Stimulated activated CD4-positive, alpha-beta T cell treated with anti-CD3 and anti-CD28 coated beads, Interleukin-1b, Interleukin-23, amount 100 ng/mL, for 1 hour (primary cell): ENCODE results near the gene CDC42.

ENCODE experiments used
- DNase-seq, 2 donors: peaks; one replicate each; pipeline ENCODE4 v3.0.0-alpha.2; 2020; ENCODE audit warnings: low read depth in 2 of 2

Gene CDC42

DNA sequence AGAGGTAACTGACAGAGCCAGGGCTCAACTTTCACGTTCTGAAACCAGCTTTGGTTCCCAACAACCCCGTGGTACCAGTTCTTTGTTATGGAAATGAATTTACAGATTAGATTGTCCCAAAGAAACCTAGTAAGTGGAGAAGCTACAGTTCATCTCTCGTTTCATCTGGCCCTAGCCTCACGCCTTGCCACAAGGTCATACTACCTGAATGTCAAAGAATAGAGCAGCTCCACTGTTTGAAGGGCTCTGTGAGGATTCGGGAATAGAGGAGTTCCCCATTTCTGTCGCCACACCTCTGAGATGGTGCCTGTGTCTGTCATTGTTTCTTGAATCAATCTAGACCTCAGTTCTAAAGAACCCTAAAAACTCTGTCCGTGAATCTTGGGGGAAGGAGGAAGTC is 15.0 kb upstream of the CDC42 start:
- DNase-seq, result no peak

- DNase-seq, result no peak
Observed at GRCh38 chr1:22038036-22038435, 14.5 kb upstream of the CDC42 start.

DNA sequence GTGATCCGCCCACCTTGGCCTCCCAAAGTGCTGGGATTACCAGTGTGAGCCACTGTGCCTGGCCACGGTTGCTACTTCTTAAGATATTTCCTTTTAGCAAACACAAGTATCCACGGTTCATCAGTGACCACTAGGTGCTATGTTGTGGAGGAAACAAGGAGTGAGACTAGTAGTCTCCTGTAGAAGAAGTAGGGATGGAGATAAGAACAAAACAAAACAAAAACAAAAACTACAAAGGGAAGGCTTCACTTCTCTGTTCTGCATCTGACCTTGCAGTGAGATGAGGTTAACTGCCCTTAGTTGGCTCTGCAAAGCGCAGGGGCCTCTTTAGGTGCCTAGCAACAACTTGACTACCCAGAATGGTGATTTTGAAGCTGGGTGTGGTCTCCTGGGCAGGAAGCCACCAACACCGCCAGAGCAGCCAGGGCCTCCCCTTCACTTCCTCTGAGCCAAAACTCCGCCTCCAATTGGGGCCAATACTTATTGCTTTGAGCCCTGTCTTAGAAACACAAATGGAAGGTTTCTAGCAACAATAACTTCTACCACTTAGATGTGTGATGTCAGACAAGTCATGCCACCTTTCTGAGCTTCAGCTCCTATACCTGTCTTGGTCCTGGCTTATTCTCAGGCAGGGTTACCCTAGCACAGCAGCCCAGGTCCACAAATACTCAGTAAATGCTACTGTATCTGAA is 12.8 kb upstream of the CDC42 start:
- DNase-seq, result peak; percentile 54 to 77

DNA sequence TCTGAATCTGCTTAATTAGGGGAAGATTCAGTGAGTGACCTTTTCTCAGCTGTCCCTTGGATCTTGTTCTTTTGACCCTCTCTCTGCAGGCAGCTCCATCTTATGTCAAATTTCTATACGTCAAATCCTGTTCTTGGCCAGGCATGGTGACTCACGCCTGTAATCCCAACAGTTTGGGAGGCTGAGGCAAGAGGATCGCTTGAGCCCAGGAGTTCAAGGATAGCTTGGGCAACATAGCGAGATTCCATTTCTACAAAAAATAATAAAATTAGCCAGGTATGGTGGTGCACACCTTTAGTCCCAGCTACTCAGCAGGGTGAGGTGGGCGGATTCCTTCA is 12.3 kb upstream of the CDC42 start:
- no peak for DNase-seq

- DNase-seq, result no peak
Observed at GRCh38 chr1:22041505-22041904, 11.0 kb upstream of the CDC42 start.

- no peak for DNase-seq
Observed at GRCh38 chr1:22043198-22043769, 9.2 kb upstream of the CDC42 start.

GRCh38 chr1:22044690-22045420 is 7.7 kb upstream of the CDC42 start:
- no peak for DNase-seq

DNA sequence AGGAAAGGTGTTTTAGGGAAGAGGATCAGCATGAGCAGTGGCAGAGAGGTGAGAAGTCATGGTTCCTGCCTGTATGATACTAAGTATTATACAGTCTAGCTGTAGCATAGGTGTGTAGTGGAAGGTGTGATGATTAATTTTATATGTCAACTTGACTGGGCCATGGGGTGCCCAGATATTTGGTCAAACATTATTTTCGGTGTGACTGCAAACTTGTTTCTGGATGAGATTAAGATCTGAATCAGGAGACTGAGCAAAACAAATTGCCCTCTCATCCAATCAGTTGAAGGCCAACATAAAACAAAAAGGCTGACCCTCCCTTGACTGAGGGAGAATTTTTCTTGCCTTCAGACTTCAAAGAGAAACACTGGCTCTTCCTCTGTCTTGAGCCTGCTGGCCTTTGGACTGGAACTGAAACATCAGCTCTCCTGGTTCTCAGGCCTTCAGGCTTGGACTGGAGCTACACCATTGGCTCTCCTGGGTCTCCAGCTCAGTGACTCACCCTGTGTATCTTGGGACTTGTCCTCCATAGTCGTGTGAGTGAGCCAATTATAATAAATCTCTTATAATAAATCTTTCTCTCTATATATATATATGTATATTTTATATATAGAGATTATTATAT is 6.8 kb upstream of the CDC42 start:
- no peak for DNase-seq

DNA sequence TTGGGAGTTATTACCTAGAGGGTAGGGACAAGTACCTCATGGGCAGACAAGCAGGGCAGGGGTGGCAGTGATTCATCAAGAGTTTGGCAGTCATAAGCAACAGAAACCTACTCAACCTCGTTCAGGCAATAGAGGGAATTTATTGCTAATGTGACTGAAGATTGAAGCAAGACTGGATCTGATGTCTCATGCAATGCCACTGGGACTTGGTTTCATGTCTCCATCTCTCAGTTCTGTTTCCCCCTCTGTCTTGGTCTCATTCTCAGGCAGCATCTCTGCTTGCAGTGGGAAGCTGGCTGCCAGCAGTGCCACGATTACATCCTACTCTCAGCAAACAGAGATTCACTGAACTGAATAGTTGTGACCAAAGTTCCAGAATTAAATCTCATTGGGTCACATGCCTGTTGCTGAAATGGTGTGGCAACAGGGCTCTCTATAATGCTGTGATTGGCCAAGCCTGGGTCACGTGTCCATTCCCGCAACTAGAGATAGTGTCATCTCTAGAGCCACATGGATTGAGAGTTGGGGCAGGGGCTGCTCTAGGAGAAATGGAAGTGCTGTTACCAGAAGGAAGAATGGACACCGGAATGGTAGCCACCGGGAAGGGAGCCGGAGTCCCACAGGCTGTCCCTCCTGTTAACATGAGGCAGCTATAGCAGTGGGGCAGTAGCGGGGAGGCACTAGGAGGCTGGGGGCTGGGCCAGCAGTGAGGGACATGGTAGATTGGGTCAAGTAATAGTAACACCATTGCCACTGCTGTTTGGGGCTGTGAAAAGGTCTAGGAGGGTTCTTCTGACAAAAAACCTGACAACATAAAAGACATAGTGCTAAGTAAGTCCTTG is 3.9 kb upstream of the CDC42 start:
- DNase-seq, result no peak

GRCh38 chr1:22050330-22050729 is 2.2 kb upstream of the CDC42 start:
- no peak for DNase-seq

- DNase-seq, result no peak
Observed at GRCh38 chr1:22051607-22052114, 848 bp upstream of the CDC42 start.

- DNase-seq, result peak in 1 of 2 donors; percentile 6
Observed at GRCh38 chr1:22053017-22053860, 730 bp downstream of the CDC42 start.

DNA sequence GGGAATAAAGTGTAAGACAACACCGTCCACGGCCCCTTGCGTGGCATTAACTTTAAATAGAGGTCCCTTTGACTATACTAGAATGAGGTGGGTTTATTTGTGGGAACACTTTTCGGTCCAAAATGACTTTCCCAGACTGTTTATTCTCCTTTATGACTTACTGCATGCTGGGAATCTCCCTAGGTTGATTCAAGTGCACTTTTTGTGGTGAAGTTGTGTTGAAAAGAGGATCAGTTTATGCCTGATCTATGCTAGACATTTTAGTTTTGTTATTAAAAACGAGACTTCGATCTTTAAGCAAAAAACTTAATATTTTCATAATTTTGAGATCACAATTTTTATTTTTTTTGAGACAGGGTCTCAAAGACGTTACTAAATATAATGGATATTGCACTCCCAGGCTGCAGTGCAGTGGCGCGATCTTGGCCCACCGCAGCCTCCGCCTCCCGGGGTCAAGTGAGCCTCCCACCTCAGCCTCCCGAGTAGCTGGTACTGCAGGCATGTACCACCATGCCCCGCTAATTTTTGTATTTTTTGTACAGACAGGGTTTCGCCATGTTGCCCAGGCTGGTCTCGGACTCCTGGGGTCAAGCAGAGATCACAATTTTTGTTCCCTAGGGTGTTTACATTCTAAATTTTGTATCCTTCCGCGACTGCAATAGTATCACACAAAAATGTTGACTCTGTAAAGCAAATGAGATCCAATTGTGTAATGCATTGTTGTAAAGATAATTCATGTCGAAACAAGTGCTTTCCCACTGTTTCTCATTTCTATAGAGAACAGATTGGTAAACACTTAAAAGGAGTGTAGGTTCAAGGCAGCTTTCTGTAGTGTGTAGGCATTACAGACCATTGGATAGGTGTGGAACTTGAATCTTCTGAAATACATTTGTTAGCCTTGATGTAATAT is 1.6 kb downstream of the CDC42 start:
- DNase-seq, result no peak

DNA sequence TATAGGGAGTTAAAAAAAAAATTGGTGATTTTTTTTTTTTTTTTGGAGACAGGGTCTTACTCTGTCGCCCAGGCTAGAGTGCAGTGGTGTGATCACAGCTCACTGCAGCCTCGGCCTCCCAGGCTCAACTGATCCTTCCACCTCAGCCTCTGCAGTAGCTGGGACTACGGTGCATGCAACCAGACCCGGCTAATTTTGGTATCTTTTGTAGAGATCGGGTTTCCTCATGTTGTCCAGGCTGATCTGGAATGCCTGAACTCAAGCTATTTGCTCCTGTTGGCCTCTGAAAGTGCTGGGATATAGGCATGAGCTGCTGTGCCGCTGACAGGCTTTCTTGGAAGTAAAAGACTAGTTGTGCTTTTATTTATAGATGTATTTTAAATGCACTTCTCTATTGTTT is 3.0 kb downstream of the CDC42 start:
- DNase-seq, result no peak

GRCh38 chr1:22056043-22056442 is 3.5 kb downstream of the CDC42 start:
- DNase-seq, result no peak

GRCh38 chr1:22056936-22057335 is 4.4 kb downstream of the CDC42 start:
- DNase-seq, result no peak

DNA sequence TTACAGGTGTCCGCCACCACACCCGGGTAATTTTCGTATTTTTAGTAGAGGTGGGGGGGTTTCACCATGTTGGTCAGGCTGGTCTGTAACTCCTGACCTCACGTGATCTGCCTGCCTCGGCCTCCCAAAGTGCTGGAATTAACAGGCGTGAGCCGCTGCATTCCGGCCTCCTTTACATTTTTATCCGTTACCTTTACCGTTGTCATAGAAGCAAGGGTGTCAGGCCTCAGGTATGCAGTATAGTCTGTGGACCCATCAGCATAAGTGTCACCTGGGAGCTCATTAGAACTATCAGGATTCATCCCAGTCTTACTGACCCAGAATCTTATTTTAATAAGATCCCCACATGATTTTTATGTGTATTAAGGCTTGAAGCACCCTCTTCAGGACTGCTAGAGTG is 5.4 kb downstream of the CDC42 start:
- no peak for DNase-seq

GRCh38 chr1:22064751-22065402 is 12.4 kb downstream of the CDC42 start:
- DNase-seq, result no peak

DNA sequence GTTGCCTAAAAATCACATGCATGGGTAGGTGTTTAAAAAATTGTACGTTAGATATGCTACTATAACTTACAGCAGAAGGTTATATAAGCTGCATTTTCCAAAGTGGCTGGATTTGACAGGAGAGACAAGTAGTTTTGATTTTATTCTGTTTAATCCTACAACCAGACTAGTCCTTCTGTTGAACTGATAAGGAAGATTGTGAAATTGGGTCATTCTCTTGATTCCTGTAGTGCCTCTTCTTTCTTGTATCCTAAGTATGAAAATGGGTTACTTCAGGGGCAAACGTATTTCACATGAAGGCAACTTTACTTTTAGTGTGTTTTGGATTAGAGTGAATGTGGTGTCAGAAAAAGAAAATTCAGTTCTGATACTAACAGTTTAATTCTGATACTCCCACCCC is 19.0 kb downstream of the CDC42 start:
- no peak for DNase-seq
